ENCODE measurements around the gene ACD. TPM values are rescaled to one million over a fixed set of nuclear protein-coding genes. Genes with fewer than 3 reads are reported as not detected.
A peak's percentile ranks its signal among the peaks of the same experiment; 100 is the strongest.

Gene ACD
- polyA plus RNA-seq, 1 donor, result 28.0 TPM

DNA sequence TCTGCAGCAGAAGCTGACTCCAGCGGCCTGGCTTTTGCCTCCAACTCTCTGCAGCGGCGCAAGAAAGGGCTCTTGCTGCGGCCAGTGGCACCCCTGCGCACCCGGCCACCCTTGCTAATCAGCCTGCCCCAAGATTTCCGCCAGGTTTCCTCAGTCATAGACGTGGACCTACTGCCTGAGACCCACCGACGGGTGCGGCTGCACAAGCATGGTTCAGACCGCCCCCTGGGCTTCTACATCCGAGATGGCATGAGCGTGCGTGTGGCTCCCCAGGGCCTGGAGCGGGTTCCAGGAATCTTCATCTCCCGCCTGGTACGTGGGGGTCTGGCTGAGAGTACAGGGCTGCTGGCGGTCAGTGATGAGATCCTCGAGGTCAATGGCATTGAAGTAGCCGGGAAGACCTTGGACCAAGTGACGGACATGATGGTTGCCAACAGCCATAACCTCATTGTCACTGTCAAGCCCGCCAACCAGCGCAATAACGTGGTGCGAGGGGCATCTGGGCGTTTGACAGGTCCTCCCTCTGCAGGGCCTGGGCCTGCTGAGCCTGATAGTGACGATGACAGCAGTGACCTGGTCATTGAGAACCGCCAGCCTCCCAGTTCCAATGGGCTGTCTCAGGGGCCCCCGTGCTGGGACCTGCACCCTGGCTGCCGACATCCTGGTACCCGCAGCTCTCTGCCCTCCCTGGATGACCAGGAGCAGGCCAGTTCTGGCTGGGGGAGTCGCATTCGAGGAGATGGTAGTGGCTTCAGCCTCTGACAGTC is 2.0 kb upstream of the ACD start:
- WGBS (ENCODE audit: insufficient coverage, low lambda C conversion rate), result 100% methylated on average over 1 of the region's 34 CpGs
- no peak overlapping the region for H3K4me3 ChIP-seq (ENCODE audit: low read length)
- H3K36me3 ChIP-seq (ENCODE audit: control insufficient read depth, insufficient read depth, low read length), result peaks cover 19% of the 10 kb centered on the region
- no peaks in the 10 kb centered on the region for H3K9me3 ChIP-seq (ENCODE audit: control insufficient read depth, low read depth, low read length)
- no peak for DNase-seq
- H3K4me1 ChIP-seq (ENCODE audit: control insufficient read depth, insufficient read depth, low read length), result peaks cover 23% of the 10 kb centered on the region
- H3K27me3 ChIP-seq (ENCODE audit: control insufficient read depth, insufficient read depth, low read length), result no peaks in the 10 kb centered on the region
- no peak overlapping the region for H3K27ac ChIP-seq (ENCODE audit: low read length)

DNA sequence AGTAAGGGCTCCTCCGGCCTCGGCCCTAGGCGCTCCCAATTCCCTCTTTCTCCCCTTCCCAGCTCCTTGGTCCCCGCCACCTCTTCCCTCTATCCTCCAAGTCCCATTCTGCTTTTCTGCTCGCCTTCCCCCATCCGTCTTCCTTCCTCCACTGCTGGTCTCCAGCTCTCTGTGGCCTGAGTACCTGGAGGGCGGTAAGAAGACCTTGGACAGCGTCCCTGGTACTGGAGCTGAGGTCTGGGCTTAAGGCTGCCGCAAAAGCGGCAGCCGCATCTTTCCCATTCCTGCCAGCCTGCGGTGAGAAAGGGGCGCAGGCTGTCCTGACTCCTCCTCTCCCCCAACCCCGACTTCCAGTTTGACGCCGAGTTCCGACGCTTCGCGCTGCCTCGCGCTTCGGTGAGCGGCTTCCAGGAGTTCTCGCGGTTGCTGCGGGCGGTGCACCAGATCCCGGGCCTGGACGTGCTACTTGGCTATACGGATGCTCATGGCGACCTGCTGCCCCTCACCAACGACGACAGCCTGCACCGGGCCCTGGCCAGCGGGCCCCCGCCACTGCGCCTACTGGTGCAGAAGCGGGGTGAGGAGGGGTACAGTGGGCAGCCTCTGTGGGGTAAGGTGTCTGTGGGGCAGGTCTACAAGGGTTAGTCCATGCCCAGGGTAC is 1.2 kb upstream of the ACD start:
- Histone ChIP-seq H3K4me3 (ENCODE audit: low read length) (peak overlapping the region; percentile 40), H3K27me3 (ENCODE audit: control insufficient read depth, insufficient read depth, low read length) (no peaks in the 10 kb centered on the region), H3K27ac (ENCODE audit: low read length) (peak overlapping the region; percentile 70), H3K9me3 (ENCODE audit: control insufficient read depth, low read depth, low read length) (no peaks in the 10 kb centered on the region), H3K36me3 (ENCODE audit: control insufficient read depth, insufficient read depth, low read length) (peaks cover 19% of the 10 kb centered on the region), H3K4me1 (ENCODE audit: control insufficient read depth, insufficient read depth, low read length) (peaks cover 23% of the 10 kb centered on the region)
- no peak for DNase-seq
- WGBS (ENCODE audit: insufficient coverage, low lambda C conversion rate), result no CpG with 5 or more reads among the region's 39 CpGs

DNA sequence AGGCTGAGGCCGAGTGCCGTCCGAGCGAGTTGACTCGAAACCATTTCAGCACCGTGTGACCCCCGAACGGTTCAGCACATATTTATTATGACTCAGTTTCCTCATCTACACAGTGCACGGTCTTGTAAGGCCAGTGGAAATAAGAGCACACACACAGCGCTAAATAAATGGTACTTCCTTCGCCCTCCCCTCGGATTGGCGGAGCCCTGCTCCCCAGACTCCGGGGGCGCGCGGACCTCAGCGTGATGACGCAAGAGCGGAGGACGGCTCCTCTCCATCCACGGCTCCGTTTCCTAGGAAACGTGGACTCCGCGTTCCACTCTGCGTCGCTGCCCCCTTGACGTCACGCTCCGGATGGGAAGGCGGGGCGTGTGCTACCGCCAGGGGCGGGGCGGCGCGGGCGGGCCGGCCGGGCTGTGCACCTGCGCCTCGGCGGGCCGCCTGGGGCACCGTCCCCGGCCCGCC is 536 bp upstream of the ACD start, which contains the start of gene PARD6A:
TSS of gene PARD6A (plus strand) at position 397 of the 465 bp plus-strand sequence. CDS start 79 bp downstream, outside the sequence.
- peaks cover 17% of the 10 kb centered on the region for H3K4me1 ChIP-seq (ENCODE audit: control insufficient read depth, insufficient read depth, low read length)
- H3K27ac ChIP-seq (ENCODE audit: low read length), result peak within 1 kb of the TSS; percentile 89
- no peaks in the 10 kb centered on the region for H3K9me3 ChIP-seq (ENCODE audit: control insufficient read depth, low read depth, low read length)
- WGBS (ENCODE audit: insufficient coverage, low lambda C conversion rate), result no CpG with 5 or more reads among the region's 48 CpGs
- H3K4me3 ChIP-seq (ENCODE audit: low read length), result peak within 1 kb of the TSS; percentile 93
- peaks cover 19% of the 10 kb centered on the region for H3K36me3 ChIP-seq (ENCODE audit: control insufficient read depth, insufficient read depth, low read length)
- peaks cover 4% of the 10 kb centered on the region for H3K27me3 ChIP-seq (ENCODE audit: control insufficient read depth, insufficient read depth, low read length)
- peak; percentile 93 to 94 for DNase-seq

DNA sequence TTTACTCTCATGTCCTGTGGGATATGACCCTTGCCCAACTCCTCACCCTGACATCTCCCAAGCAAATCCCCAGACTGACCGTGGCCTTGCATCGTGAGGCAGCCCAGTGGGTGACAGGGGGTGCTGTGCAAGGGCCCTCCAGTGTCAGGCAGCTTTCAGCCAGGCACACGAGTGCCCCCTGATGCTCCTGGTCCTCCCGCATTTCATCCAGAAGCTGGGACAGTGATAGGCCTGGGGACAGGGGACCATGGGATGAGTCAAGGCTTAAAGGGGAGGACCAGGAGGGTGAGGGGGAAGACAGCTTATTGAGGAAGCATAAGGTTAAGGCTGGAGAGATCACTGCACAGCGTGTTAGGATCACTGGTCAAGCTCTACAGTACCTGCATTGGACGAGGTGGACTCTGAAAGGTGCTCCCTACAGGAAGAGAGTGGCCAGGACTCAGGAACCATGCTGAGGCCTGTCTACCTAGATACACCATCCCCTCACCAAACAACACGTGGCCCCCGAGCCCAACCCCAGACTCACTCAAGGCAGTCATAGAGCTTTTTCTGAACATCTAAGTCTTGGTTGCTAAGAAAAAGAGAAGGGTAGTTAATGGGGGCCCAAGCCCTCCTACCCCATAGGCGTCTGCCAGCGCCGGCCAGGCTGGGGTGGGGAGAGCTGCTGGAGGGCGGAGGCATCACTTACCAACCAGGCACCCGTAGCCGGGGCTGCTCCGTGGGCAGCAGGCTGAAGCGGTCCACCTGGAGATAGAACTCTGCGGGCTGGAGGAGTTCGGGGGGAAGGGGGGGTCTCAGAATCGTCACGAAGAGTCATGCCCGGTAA is 998 bp downstream of the ACD start:
- peaks cover 17% of the 10 kb centered on the region for H3K4me1 ChIP-seq (ENCODE audit: control insufficient read depth, insufficient read depth, low read length)
- peaks cover 19% of the 10 kb centered on the region for H3K27me3 ChIP-seq (ENCODE audit: control insufficient read depth, insufficient read depth, low read length)
- H3K4me3 ChIP-seq (ENCODE audit: low read length), result peak overlapping the region; percentile 93
- H3K9me3 ChIP-seq (ENCODE audit: control insufficient read depth, low read depth, low read length), result no peaks in the 10 kb centered on the region
- peaks cover 19% of the 10 kb centered on the region for H3K36me3 ChIP-seq (ENCODE audit: control insufficient read depth, insufficient read depth, low read length)
- no peak for DNase-seq
- no peak overlapping the region for H3K27ac ChIP-seq (ENCODE audit: low read length)
- WGBS (ENCODE audit: insufficient coverage, low lambda C conversion rate), result no CpG with 5 or more reads among the region's 21 CpGs

DNA sequence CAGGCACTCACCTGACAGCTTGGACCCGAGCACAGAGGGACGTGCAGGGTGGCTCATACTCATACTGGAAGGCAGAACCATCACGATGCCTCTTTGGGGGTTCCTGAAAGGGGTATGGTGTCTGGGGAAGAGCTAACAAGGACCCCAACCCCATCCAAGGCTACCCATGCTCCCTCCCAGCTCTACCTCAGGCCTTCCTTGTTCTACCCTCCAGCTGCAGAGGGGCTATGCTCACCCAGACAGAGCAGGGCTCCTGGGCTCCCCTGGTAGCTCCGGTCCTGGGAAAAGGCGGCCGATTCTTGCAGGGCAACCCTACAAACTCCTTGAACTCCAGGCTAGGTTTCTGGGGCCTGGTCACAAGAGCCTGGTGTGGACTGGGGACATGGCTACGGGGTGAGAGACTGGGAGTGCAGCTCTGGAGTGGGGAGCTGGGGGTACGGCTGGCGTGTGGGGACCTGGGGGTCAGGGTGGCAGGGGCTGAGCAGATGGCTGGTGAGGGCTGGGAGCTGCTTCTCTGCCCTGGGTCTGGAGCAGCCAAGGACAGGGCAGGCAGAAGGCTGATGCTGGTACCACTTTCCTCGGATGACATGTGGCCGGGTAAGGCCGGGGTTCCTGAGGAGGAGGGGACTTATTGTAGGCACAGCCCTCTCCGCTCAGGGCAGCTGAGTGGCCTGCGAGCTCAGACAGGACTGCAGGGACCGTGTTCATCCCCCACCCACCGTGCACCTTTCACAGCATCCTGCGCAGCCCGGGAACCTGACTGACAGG is 2.1 kb downstream of the ACD start:
- peaks cover 17% of the 10 kb centered on the region for H3K36me3 ChIP-seq (ENCODE audit: control insufficient read depth, insufficient read depth, low read length)
- no peak overlapping the region for H3K27ac ChIP-seq (ENCODE audit: low read length)
- WGBS (ENCODE audit: insufficient coverage, low lambda C conversion rate), result no CpG with 5 or more reads among the region's 18 CpGs
- DNase-seq, result no peak
- H3K4me1 ChIP-seq (ENCODE audit: control insufficient read depth, insufficient read depth, low read length), result peaks cover 24% of the 10 kb centered on the region
- H3K4me3 ChIP-seq (ENCODE audit: low read length), result no peak overlapping the region
- H3K27me3 ChIP-seq (ENCODE audit: control insufficient read depth, insufficient read depth, low read length), result peaks cover 30% of the 10 kb centered on the region
- no peaks in the 10 kb centered on the region for H3K9me3 ChIP-seq (ENCODE audit: control insufficient read depth, low read depth, low read length)

DNA sequence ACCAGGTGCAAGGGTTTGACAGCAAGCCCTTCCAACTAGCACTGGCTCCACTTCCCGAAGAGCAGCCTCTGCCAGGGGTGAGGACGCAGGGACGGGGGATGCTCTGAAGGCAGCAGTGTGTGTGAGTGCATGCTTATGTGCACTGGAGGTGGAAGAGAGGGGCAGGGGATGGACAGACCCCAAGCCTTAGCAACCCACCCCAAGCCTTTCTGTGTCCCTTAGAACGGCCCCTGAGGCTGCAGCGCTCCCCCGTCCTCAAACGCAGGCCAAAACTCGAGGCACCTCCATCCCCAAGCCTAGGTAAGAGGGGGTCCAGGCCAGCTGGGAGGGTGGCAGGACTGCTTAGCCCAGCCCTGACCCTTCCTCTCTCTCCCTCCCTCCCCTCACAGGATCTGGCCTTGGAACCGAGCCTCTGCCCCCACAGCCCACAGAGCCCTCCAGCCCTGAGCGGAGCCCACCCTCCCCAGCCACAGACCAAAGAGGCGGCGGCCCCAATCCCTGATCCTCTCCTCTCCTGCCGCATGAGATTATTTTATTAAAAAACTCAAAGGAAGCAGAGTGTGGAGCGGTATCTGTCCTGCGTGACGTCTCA is 2.9 kb downstream of the ACD start:
- Histone ChIP-seq H3K27ac (ENCODE audit: low read length) (no peak overlapping the region), H3K4me1 (ENCODE audit: control insufficient read depth, insufficient read depth, low read length) (peaks cover 24% of the 10 kb centered on the region), H3K9me3 (ENCODE audit: control insufficient read depth, low read depth, low read length) (no peaks in the 10 kb centered on the region), H3K27me3 (ENCODE audit: control insufficient read depth, insufficient read depth, low read length) (peaks cover 35% of the 10 kb centered on the region), H3K4me3 (ENCODE audit: low read length) (no peak overlapping the region), H3K36me3 (ENCODE audit: control insufficient read depth, insufficient read depth, low read length) (peaks cover 14% of the 10 kb centered on the region)
- no peak for DNase-seq
- no CpG with 5 or more reads among the region's 16 CpGs for whole genome bisulfite sequencing (ENCODE audit: insufficient coverage, low lambda C conversion rate)

DNA sequence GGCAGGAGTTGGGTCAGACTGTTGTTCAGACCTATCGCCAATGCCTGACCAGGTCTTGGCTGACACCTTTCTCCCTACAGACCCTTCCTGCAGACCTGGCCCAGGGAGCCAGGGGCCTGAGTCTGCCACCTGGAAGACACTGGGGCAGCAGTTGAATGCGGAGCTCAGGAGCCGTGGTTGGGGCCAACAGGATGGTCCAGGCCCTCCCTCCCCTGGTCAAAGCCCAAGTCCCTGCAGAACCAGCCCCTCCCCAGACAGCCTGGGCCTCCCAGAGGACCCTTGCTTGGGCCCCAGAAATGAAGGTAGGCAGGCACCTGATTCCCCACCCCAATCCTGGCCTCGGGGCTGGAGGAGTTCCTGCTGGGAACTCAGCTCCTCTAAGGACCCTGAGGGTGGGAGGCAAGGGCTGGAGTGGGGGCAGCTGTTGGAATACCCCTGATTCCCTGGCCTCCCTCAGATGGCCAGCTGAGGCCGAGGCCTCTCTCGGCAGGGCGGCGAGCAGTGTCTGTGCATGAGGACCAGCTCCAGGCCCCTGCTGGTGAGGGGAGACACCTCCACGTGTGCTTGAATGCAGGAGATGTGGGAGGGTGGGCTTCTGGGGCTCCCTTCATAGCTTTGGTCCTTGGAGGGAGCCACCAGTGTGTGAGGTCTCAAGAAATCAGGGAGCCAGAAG is 3.6 kb downstream of the ACD start:
- Histone ChIP-seq H3K27me3 (ENCODE audit: control insufficient read depth, insufficient read depth, low read length) (peaks cover 41% of the 10 kb centered on the region), H3K4me1 (ENCODE audit: control insufficient read depth, insufficient read depth, low read length) (peaks cover 21% of the 10 kb centered on the region), H3K4me3 (ENCODE audit: low read length) (no peak overlapping the region), H3K27ac (ENCODE audit: low read length) (no peak overlapping the region), H3K36me3 (ENCODE audit: control insufficient read depth, insufficient read depth, low read length) (peaks cover 14% of the 10 kb centered on the region), H3K9me3 (ENCODE audit: control insufficient read depth, low read depth, low read length) (peaks cover 2% of the 10 kb centered on the region)
- WGBS (ENCODE audit: insufficient coverage, low lambda C conversion rate), result no CpG with 5 or more reads among the region's 9 CpGs
- no peak for DNase-seq

DNA sequence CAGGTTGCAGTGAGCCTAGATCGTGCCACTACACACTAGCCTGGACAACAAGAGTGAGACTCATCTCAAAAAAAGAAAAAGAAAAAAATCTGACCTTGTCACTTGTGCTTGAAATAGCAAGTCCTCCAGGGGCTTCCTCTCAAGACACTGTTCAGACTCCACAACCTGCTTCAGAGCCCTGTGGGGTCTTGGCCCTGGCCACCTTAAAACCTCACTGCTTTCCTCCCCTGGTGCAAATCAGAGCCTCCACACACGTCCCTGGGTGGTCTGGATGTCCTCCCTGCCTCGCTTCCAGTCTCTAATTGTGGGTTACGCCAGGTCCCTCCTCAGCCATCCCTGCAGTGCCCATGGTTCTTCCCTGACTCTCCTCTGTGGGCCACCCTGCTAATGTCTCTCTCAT is 4.7 kb downstream of the ACD start:
- no peak for DNase-seq
- H3K36me3 ChIP-seq (ENCODE audit: control insufficient read depth, insufficient read depth, low read length), result peaks cover 14% of the 10 kb centered on the region
- peaks cover 2% of the 10 kb centered on the region for H3K9me3 ChIP-seq (ENCODE audit: control insufficient read depth, low read depth, low read length)
- H3K4me3 ChIP-seq (ENCODE audit: low read length), result no peak overlapping the region
- no CpG with 5 or more reads among the region's 4 CpGs for WGBS (ENCODE audit: insufficient coverage, low lambda C conversion rate)
- H3K4me1 ChIP-seq (ENCODE audit: control insufficient read depth, insufficient read depth, low read length), result peaks cover 15% of the 10 kb centered on the region
- H3K27ac ChIP-seq (ENCODE audit: low read length), result no peak overlapping the region
- H3K27me3 ChIP-seq (ENCODE audit: control insufficient read depth, insufficient read depth, low read length), result peaks cover 52% of the 10 kb centered on the region

DNA sequence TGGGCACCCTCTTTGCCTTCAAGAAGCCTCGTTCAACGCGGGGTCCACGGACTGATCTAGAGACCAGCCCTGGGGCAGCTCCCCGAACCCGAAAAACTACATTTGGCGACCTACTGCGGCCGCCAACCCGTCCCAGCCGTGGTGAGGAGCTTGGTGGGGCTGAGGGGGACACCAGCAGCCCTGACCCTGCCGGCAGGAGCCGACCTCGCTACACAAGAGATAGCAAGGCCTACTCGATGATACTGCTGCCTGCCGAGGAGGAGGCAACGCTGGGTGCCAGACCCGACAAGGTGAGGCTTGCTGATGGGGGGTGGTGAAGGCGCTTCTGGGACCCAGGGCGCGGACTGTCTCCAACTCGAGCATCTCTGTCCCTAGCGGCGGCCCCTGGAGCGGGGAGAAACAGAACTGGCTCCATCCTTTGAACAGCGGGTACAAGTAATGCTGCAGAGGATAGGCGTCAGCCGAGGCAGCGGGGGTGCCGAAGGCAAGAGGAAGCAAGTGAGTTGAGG is 5.6 kb downstream of the ACD start:
- whole genome bisulfite sequencing (ENCODE audit: insufficient coverage, low lambda C conversion rate), result 52% methylated on average over 3 of the region's 30 CpGs
- Histone ChIP-seq H3K4me1 (ENCODE audit: control insufficient read depth, insufficient read depth, low read length) (peaks cover 19% of the 10 kb centered on the region), H3K4me3 (ENCODE audit: low read length) (no peak overlapping the region), H3K27me3 (ENCODE audit: control insufficient read depth, insufficient read depth, low read length) (peaks cover 61% of the 10 kb centered on the region), H3K36me3 (ENCODE audit: control insufficient read depth, insufficient read depth, low read length) (peaks cover 14% of the 10 kb centered on the region), H3K9me3 (ENCODE audit: control insufficient read depth, low read depth, low read length) (peaks cover 5% of the 10 kb centered on the region), H3K27ac (ENCODE audit: low read length) (no peak overlapping the region)
- DNase-seq, result no peak
